Mononuclear cell (primary cell): ENCODE results near the gene BCL11B. TPM values are rescaled to one million over a fixed set of nuclear protein-coding genes. Genes with fewer than 3 reads are reported as not detected.

ENCODE experiments used
- H3K27me3 ChIP-seq: 2 replicates; pipeline ENCODE4 v1.6.0; 2011; ENCODE audit warnings: low read length, control low read depth; ENCODE audit not compliant: insufficient read depth
- H3K4me1 ChIP-seq: 2 replicates; pipeline ENCODE4 v1.5.1; 2011; ENCODE audit warnings: mild to moderate bottlenecking, low read length, control low read depth; ENCODE audit not compliant: insufficient read depth
- H3K4me3 ChIP-seq: 2 replicates; pipeline ENCODE4 v1.5.1; 2011; ENCODE audit warnings: mild to moderate bottlenecking, low read length, moderate library complexity
- H3K9me3 ChIP-seq: 2 replicates; pipeline ENCODE4 v1.5.1; 2011; ENCODE audit warnings: low read depth, mild to moderate bottlenecking, control low read depth, low read length
- total RNA-seq: library from RNA; depleted of rRNA; stranded (reverse); fragments of >200 nt; gene quantifications from one replicate; pipeline ENCODE4 v1.2.3, GENCODE V29; 2012

Gene BCL11B
- total RNA-seq, 1 donor = 101 TPM

DNA sequence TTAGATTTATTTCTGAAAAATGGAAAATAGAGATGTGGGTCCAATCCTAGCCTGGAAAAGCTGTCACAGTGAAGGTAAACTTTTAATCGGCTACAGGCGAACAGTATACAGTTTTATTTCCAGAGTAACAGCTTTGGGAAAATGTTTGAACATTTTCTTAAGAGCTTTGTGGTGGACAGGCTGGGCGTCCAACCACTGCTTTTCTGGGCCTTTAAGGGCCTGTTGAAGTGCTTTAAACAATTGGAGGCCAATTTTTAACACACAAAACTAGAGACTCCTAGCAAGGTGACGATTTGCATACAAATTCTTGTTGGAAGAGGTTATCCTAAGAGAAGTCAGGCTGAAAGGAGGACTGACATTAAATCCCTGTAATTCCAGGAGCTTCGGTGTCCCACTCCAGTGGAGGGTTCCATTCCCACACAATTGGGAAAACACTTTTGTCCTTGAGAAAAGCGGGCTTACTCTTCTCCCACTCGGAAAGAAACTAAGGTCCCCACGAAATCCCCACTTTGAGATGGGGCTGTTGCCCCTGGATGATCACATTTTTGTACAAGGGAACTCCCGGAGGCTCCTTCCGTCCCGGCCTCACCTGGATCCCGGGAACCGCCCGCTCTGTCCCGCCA is 26.9 kb downstream of the BCL11B start:
- Histone ChIP-seq H3K4me3 (no peak overlapping the region), H3K9me3 (no peaks in the 10 kb centered on the region), H3K27me3 (peaks cover 12% of the 10 kb centered on the region), H3K4me1 (peaks cover 72% of the 10 kb centered on the region)

DNA sequence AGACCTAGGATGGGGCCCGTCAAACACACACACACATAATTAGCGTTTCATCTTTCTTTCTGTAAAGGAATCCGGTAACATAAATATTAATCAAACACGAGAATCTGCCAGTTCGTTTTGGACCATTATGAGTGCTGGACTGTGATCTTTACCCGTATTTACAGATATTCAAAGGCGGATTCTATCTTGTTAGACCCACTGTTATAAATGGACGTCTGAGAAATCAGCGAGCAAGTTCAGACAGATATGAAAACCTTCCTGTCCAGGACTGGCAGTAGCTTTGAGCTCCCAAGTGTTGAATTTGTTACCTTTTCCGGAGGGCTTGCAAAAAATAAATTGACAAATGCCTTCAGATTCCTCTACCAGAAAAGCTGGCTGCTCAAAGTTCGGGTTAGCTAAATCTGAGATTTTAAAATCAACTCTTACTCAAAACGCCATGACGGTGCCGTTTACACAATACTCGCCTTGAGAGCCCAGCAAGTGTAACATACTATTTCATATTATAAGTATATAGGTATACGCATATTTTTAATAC is 27.6 kb downstream of the BCL11B start:
- peaks cover 12% of the 10 kb centered on the region for H3K27me3 ChIP-seq
- H3K9me3 ChIP-seq = no peaks in the 10 kb centered on the region
- H3K4me3 ChIP-seq = no peak overlapping the region
- H3K4me1 ChIP-seq = peaks cover 72% of the 10 kb centered on the region

DNA sequence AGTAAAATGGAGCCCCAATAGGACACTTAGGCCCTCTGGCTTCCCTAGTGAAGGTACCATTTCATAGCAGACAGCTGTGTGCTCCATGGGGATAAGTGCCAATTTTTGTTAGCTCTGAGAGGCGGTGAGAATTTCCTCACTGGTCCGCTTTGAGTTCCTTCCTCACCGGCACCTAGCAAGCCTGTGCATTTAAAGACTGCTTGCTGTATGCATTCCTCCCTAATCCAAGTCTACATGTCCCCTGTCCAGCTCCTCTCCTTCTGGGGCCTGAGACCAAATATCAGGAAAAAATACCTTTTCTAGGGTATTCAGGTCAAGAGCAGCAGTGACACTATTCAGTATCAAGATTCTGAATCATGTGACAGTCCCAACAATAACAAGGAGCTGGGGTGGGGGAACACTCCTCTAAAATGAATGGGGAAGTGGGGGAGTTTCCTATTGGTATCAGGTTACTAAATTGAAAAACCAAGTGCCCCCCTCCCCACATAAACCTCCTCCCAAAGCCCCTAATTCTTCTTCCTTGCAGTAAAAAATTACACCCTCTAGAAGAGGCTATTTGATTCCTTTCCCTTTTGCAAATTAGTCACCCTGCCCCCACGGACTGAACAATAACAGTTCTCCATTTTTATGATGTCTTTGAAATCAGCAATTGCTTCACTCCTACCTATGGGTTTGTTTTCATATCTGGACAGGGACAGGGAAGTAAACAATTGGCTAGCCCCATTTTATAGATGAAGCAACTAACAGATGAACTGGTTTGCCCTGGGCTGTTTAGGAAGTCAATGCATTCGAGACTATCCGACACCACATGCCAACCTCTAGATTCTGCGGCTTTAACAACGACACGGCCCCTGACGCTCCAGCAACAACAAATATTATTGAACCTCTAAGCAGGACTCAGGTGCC is 28.9 kb downstream of the BCL11B start:
- peaks cover 12% of the 10 kb centered on the region for H3K27me3 ChIP-seq
- peaks cover 74% of the 10 kb centered on the region for H3K4me1 ChIP-seq
- H3K4me3 ChIP-seq = no peak overlapping the region
- no peaks in the 10 kb centered on the region for H3K9me3 ChIP-seq

DNA sequence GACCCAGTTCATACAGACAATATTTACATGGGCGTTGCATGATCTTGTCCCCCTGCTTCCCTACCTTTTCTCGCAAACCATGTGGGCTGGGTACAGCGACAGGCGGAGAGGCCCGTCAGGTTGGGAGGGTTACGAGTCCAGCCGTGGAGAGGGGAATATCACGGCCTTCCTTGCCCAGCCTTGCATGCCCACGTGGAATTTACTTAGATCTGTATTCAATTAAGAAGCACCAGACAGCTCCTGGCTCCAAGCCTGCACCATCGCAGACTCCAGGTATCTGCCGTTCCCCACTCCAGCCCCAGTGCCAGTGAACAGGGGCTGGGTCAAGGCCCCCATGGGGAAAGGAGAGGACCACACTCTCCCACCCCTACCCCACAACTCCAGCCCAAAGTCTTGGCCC is 29.8 kb downstream of the BCL11B start:
- H3K4me3 ChIP-seq = no peak overlapping the region
- H3K27me3 ChIP-seq = peaks cover 8% of the 10 kb centered on the region
- H3K9me3 ChIP-seq = no peaks in the 10 kb centered on the region
- peaks cover 74% of the 10 kb centered on the region for H3K4me1 ChIP-seq

DNA sequence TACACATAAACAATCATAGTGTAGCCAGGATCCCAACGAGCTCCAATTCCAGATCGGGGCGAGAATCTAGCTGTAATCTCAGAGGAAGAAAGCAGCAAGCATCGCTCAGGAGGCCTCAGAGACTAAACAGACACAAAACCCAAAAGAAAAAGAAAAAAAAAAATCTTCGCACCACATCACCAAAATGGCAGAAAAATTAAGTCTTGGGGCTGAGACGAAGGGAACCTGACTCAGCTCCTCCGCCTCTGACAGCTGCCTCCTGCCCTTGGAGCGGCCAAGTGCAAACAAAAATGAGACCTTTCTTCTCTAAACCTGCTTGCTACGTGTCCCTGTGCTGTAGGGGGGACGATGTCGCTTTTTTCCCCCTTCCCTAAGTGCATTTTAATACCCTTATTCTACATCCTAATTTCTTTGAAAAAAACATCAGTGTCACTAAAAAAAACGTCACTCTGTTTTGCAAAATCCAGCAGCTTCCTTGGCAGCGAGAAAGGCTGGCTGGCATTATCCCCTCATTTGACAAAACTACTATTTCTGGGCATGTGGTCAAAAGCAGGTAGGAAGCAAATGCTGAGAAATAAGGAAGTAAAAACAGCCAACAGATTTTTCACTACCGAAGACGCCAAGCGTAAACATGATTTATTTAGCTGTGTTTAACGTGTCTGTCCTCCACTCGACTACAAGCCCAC is 30.5 kb downstream of the BCL11B start:
- peak overlapping the region; percentile 12 for H3K4me3 ChIP-seq
- H3K4me1 ChIP-seq = peaks cover 72% of the 10 kb centered on the region
- H3K9me3 ChIP-seq = no peaks in the 10 kb centered on the region
- peaks cover 4% of the 10 kb centered on the region for H3K27me3 ChIP-seq

DNA sequence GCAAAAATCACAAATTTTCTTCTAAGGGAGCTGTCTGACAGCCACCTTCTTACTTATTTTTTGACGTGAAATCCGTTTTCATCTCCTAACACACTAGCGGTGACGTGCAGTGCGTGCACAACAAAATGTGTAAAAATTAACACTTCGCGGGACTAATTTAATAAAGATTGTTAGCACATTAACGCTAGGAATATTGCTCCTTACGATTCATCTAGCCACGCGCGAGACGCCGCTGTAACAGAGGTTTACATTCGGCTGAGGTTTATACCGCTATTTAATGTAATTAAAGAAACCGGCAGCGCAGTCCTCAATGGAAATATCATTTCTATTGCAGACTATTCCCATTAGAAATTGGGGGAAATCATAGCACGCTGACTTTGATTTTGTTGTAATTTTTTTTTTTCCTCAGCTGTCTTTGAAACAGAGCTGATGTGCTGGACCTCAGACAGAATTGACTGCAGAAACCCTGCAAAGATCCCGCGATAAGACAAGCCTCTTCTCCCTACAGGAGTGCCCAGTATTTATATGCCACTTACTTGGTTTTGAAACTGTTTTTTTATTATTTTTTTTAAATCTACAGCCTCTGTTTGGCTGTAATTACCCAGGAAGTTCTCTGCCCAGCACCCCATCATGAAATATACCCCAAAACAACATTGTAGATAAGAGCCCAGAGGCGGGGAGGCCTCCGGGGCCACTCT is 31.2 kb downstream of the BCL11B start:
- H3K9me3 ChIP-seq = no peaks in the 10 kb centered on the region
- H3K4me1 ChIP-seq = peaks cover 77% of the 10 kb centered on the region
- H3K4me3 ChIP-seq = peak overlapping the region; percentile 12
- H3K27me3 ChIP-seq = peaks cover 5% of the 10 kb centered on the region

DNA sequence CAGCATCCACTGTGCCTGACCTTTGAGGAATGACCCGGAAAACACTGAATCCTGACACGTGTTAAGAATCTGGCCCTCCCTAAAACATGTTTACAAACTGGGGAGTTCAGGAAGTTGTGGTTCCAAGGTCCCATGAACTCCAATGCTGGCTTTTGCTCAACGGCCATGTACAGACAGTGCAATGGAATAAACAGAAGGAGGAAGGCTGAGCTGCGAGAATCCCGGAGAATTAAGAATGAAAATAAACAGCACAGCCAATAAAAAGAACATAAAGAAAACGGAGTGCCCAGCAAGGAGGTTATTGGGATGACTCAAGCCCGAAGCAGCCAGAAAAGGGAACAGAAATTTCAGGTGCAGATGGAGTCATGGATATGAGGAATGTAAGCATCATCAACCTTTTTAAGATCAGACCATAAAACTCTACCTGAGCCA is 32.3 kb downstream of the BCL11B start:
- H3K4me1 ChIP-seq = peaks cover 79% of the 10 kb centered on the region
- H3K27me3 ChIP-seq = peaks cover 5% of the 10 kb centered on the region
- H3K4me3 ChIP-seq = no peak overlapping the region
- no peaks in the 10 kb centered on the region for H3K9me3 ChIP-seq

DNA sequence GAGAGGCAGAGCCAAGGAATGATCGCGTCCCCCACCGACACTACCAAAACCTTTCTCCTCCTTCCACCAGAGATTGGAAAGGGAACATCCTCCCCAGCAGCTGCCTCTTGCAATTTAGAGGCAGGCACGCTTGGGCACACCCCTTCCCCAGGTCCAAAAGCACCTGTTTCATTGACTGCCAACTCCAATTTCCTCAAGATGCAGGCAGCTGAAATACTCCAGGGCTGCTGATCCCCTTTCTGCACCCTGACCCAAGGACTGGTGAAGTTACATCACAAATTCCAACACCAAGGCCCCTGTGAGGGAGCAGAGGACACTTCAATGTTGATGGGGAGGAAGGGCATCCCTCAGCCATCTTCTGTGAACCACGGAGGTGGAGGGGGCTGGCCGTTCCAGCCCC is 33.8 kb downstream of the BCL11B start:
- no peaks in the 10 kb centered on the region for H3K9me3 ChIP-seq
- peaks cover 84% of the 10 kb centered on the region for H3K4me1 ChIP-seq
- H3K27me3 ChIP-seq = peaks cover 5% of the 10 kb centered on the region
- no peak overlapping the region for H3K4me3 ChIP-seq

DNA sequence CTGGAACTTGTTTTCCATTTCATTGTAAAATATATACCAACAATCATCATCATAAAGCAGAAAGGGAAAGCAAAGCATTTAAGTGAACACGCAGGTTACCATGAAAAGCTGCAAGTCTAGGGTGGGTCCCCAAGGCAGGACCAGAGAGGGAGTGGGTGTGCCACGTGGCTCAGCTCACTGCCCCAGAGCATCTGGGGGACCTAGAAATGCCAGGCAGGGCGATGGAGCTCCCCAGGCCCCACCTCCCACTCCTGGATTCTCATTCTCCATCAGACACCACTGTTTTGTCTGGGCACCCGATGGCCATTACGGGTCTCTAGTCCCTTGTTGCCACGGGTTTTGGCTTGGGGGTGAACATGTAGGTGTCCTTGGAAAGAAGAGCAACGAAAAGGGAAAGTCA is 34.7 kb downstream of the BCL11B start:
- H3K9me3 ChIP-seq = no peaks in the 10 kb centered on the region
- no peak overlapping the region for H3K4me3 ChIP-seq
- H3K4me1 ChIP-seq = peaks cover 84% of the 10 kb centered on the region
- peaks cover 5% of the 10 kb centered on the region for H3K27me3 ChIP-seq

DNA sequence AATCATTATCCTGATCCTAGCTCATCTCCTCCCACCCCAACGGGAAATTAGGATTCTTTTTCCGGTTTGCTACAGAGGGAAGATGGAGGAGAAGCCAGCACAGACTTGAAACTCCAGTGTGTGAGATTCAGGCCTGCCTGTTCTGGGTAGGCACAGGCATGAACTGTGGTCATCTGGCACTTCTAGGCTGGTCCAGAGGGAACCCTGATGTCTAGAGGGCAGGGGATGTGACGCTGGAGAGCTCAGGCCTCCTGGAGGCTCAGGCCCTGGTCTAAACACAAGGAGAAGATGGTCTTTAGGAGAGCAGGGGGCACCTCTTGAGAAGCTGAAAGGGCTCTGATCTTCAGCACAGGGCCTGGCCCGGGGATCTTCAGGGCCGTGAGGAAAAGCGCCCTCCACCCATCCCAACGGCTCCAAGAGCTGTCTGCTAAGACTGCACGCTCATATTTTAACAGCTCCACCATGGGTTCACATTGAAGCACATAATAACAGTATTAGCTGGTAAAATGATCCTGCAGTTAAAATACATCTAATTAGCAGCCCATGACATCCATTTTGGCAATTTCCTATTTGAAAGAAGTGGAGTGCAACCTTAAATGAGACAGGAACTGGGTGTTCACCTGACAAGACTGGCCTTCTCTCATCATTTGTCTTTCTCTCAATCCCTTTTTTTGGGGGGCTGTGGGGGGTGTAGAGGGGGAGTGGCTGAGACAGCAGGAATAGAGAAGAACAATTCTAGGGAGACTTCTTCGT is 35.4 kb downstream of the BCL11B start:
- peaks cover 83% of the 10 kb centered on the region for H3K4me1 ChIP-seq
- H3K9me3 ChIP-seq = no peaks in the 10 kb centered on the region
- H3K27me3 ChIP-seq = peaks cover 5% of the 10 kb centered on the region
- no peak overlapping the region for H3K4me3 ChIP-seq

DNA sequence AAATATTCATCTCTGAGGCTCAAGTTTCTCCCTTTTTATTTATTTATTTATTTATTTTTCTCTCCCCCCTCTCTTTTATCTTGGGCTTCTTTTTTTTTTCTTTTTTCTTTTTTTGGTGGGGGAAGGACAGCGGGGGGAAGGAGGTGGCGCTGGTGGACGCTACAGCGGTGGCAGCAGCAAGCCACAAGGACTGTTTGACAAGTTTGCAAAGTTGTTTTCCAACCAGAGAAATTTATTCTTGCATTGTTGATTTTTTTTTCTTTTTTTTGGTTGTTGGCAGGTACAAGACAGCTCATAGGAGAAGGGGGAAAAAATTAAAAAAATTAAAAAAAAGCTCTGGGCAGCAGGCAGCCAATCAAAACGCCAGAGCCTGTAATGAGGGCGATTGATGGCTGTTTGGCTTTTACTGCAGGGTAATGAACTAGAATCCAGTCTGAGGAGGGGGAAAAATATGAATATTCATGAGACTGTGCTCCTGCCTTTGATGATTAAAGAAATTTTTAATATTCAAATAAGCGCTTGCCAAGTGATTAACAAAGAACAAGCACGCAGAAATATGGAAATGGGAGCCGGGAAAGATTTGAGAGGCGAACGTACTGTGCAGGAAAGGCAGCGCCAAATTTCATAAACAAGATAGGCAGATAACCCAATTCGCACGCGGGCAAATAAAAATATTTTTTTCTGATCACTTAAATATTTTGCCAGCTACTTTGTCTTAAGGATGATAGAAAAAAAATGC is 36.2 kb downstream of the BCL11B start:
- H3K4me3 ChIP-seq = no peak overlapping the region
- H3K9me3 ChIP-seq = no peaks in the 10 kb centered on the region
- H3K27me3 ChIP-seq = peaks cover 5% of the 10 kb centered on the region
- H3K4me1 ChIP-seq = peaks cover 83% of the 10 kb centered on the region

DNA sequence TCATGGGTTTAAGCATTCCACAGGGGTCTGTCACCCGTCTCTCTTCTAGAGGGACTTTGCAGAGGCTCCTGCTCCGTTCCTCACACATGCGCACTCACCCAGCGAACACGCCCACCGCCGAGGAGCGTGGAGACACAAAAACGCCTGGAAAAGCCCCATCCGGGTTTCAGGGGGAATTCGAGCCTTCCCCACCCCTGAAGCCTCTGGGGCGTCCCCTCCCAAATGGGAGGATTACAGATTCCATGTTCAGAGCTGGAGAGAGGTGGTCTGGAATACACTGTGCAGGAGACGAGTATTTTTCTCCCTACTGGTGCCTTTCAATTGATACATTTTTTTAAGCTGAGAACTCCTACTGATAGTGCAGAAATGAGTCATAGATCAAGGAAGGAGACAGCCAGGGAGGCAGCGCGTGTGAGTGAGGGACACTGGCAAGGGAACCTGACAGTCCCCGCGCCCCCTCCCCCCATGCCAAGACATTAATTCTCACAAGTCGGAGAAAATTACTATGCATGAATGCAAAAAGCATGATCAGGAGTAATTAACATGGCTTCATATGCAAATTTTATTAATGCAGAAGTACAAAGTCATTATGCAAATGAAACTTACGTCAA is 36.9 kb downstream of the BCL11B start:
- no peak overlapping the region for H3K4me3 ChIP-seq
- peaks cover 5% of the 10 kb centered on the region for H3K27me3 ChIP-seq
- H3K9me3 ChIP-seq = no peaks in the 10 kb centered on the region
- H3K4me1 ChIP-seq = peaks cover 89% of the 10 kb centered on the region

DNA sequence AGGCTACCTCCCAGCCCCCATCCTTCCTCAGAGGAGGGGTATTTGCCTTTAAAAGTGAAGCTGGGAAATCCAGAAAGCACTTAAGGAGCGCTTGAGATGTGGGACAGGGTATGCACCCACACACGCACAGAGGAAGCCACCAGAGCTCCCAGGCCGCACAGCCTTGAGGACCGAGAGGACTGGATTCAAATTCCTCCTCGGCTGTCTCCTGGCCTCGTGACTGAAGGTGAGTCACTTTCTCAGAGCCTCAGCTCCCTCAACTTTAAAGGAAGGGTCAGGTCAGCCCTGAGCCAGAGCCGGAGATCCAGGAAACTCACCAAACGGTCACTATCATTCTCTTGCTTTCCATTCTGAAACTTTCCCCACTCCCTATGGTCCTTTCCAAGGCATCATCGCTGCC is 37.6 kb downstream of the BCL11B start:
- peaks cover 91% of the 10 kb centered on the region for H3K4me1 ChIP-seq
- H3K27me3 ChIP-seq = peaks cover 5% of the 10 kb centered on the region
- no peak overlapping the region for H3K4me3 ChIP-seq
- H3K9me3 ChIP-seq = no peaks in the 10 kb centered on the region
